Ascending aorta (tissue), 2 donors: ENCODE results near the gene ANKS6. TPM values are rescaled to one million over a fixed set of nuclear protein-coding genes. Genes with fewer than 3 reads are reported as not detected.

Experiments
- DNase-seq, 2 donors: peaks; one replicate each; pipeline ENCODE4 v3.0.0-alpha.2; 2019; ENCODE audit warnings: low spot score in 2 of 2
- H3K27ac ChIP-seq, 2 donors: fragments of 200-600 bp; sonication (generic); one replicate each; pipeline ENCODE4 v1.5.1; 2016 to 2017; ENCODE audit warnings: mild to moderate bottlenecking in 1 of 2
- H3K27me3 ChIP-seq: fragments of 200-600 bp; sonication (generic); one replicate; pipeline ENCODE4 v1.5.1; 2017
- H3K36me3 ChIP-seq, 2 donors: fragments of 200-600 bp; sonication (generic); one replicate each; pipeline ENCODE4 v1.5.1; 2016
- H3K4me1 ChIP-seq, 2 donors: fragments of 200-600 bp; sonication (generic); one replicate each; pipeline ENCODE4 v1.5.1; 2016 to 2017; ENCODE audit warnings: mild to moderate bottlenecking in 1 of 2
- H3K4me3 ChIP-seq, 2 donors: fragments of 200-600 bp; sonication (generic); one replicate each; pipeline ENCODE4 v1.5.1; 2016 to 2017; ENCODE audit warnings: mild to moderate bottlenecking in 1 of 2
- H3K9me3 ChIP-seq, 2 donors: fragments of 200-600 bp; sonication (generic); one replicate each; pipeline ENCODE4 v1.5.1; 2016
- CTCF ChIP-seq, 3 experiments: fragments of 200-600 bp in 2 of 3; fragments of 450-650 bp in 1 of 3; sonication (generic) in 2 of 3; IDR thresholded peaks; one replicate each; pipeline ENCODE4 v1.5.1; 2016 to 2019; ENCODE audit warnings: antibody characterized with exemption in 3 of 3, mild to moderate bottlenecking in 1 of 3, moderate library complexity in 1 of 3
- intact Hi-C: fragments of 100-400 bp; cut with DNase I; formaldehyde crosslinking; loops from one replicate; pipeline ENCODE4 v1.15.1; 2023
- total RNA-seq: library from RNA; depleted of rRNA; stranded (reverse); fragments of >200 nt; gene quantifications from one replicate; pipeline ENCODE4 v1.1.0, GENCODE V29; 2016

Gene ANKS6
- total RNA-seq, 1 donor from 2014 or later = 13.0 TPM

- H3K4me3 ChIP-seq = no peak overlapping the region
- DNase-seq = no peak
- H3K4me1 ChIP-seq = no peaks in the 10 kb centered on the region
- H3K36me3 ChIP-seq = peaks cover 3 to 49% of the 10 kb centered on the region in 2 donors
- no peak overlapping the region for H3K27ac ChIP-seq
- intact Hi-C loops = no loop called here
- H3K9me3 ChIP-seq = no peaks in the 10 kb centered on the region
- H3K27me3 ChIP-seq = no peaks in the 10 kb centered on the region
- no peak for TF ChIP-seq CTCF (IDR thresholded peaks at IDR 0.05)
These were observed 11.2 kb downstream of the ANKS6 start for GRCh38 chr9:98784831-98785806.

DNA sequence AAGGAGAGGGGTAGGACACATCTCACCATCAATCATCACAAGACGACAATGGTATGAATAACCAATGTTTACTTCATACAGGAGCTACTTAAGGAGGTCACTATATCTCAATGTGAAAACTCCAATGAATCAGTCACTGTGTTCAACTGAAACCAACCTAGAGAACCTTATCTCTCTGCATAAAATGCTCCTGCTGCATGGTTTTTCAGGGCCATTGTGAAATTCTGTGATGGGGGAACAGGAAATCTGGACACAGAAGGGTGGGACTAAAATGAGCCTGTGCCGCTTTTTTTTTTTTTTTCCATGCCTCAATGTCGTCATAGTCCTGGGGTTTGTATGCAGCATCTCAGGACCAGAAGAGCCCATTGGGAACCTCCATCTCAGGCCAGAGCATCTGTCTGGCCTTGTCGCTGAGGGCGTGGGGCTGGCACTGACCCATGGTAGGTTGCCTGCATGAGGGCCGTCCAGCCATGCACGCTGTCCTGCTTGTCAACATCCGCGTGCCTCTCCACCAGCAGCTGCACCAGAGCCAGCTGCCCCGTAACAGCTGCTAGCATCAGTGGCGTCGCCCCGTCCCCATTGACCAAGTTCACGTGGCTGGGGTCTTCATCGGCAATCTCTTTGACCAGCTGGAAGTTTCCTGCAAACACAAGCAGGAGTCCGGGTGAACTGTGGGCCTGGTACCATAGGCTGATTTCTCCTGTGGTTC lies 12.7 kb downstream of the ANKS6 start:
- intact Hi-C loops = no loop called here
- peaks cover 3 to 44% of the 10 kb centered on the region in 2 donors for H3K36me3 ChIP-seq
- no peak for DNase-seq
- no peaks in the 10 kb centered on the region for H3K27me3 ChIP-seq
- H3K4me3 ChIP-seq = no peak overlapping the region
- no peak for TF ChIP-seq CTCF (IDR thresholded peaks at IDR 0.05)
- no peaks in the 10 kb centered on the region for H3K4me1 ChIP-seq
- H3K27ac ChIP-seq = no peak overlapping the region
- no peaks in the 10 kb centered on the region for H3K9me3 ChIP-seq

GRCh38 chr9:98781588-98782383 lies 14.6 kb downstream of the ANKS6 start:
- Histone ChIP-seq H3K4me3 (no peak overlapping the region), H3K27me3 (no peaks in the 10 kb centered on the region), H3K4me1 (no peaks in the 10 kb centered on the region), H3K27ac (no peak overlapping the region), H3K36me3 (peaks cover 0 to 54% of the 10 kb centered on the region in 2 donors), H3K9me3 (no peaks in the 10 kb centered on the region)
- intact Hi-C loops = no loop called here
- no peak for DNase-seq
- TF ChIP-seq CTCF (IDR thresholded peaks at IDR 0.05) = no peak

- no peak for TF ChIP-seq CTCF (IDR thresholded peaks at IDR 0.05)
- DNase-seq = no peak
- intact Hi-C loops = no loop called here
- Histone ChIP-seq H3K27ac (no peak overlapping the region), H3K36me3 (peaks cover 0 to 54% of the 10 kb centered on the region in 2 donors), H3K27me3 (no peaks in the 10 kb centered on the region), H3K4me3 (no peak overlapping the region), H3K9me3 (no peaks in the 10 kb centered on the region), H3K4me1 (no peaks in the 10 kb centered on the region)
These were observed 16.2 kb downstream of the ANKS6 start for GRCh38 chr9:98780059-98780749.
